SK-N-SH treated with all-trans-retinoic acid at 6 μM for 48 hours (cell line): ENCODE results near the gene PLEKHA3.

Experiments
- BACH2 ChIP-seq: fragments of 250-450 bp; sonication (Bioruptor Pico); IDR thresholded peaks from 2 replicates; pipeline ENCODE4 v1.9.0; 2021; ENCODE audit warnings: mild to moderate bottlenecking, borderline replicate concordance
- CREB5 ChIP-seq: fragments of 250-450 bp; sonication (Bioruptor Pico); IDR thresholded peaks from 2 replicates; pipeline ENCODE4 v1.5.1; 2020; ENCODE audit warnings: low read depth, mild to moderate bottlenecking, moderate library complexity
- ISL1 ChIP-seq: fragments of 250-450 bp; sonication (Bioruptor Pico); IDR thresholded peaks from 2 replicates; pipeline ENCODE4 v2.1.2; 2022; ENCODE audit warnings: mild to moderate bottlenecking, moderate library complexity
- POU6F1 ChIP-seq: fragments of 250-450 bp; sonication (Bioruptor Pico); IDR thresholded peaks from 2 replicates; pipeline ENCODE4 v1.8.0; 2021; ENCODE audit warnings: low read depth, mild to moderate bottlenecking, moderate library complexity, borderline replicate concordance
- PPARA ChIP-seq: fragments of 250-450 bp; sonication (Bioruptor Pico); IDR thresholded peaks from 2 replicates; pipeline ENCODE4 v1.5.0; 2020; ENCODE audit warnings: mild to moderate bottlenecking, borderline replicate concordance
- SNAI2 ChIP-seq: fragments of 250-450 bp; sonication (Bioruptor Pico); IDR thresholded peaks from 2 replicates; pipeline ENCODE4 v1.5.0; 2020; ENCODE audit warnings: mild to moderate bottlenecking, moderate library complexity
- TCF4 ChIP-seq: fragments of 250-450 bp; sonication (Bioruptor Pico); IDR thresholded peaks from 2 replicates; pipeline ENCODE4 v1.8.0; 2021; ENCODE audit warnings: mild to moderate bottlenecking, moderate library complexity, borderline replicate concordance
- ZC3H10 ChIP-seq: fragments of 250-450 bp; sonication (Bioruptor Pico); IDR thresholded peaks from 2 replicates; pipeline ENCODE4 v1.5.1; 2021; ENCODE audit warnings: mild to moderate bottlenecking, moderate library complexity
- ZFP30 ChIP-seq: fragments of 450-650 bp; formaldehyde crosslinking; IDR thresholded peaks from 2 replicates; pipeline ENCODE4 v1.5.0; 2022; ENCODE audit warnings: mild to moderate bottlenecking, moderate library complexity
- ZNF565 ChIP-seq: fragments of 450-650 bp; formaldehyde crosslinking; conservative IDR thresholded peaks from 2 replicates; pipeline ENCODE4 v1.5.0; 2020; ENCODE audit warnings: low read depth, mild to moderate bottlenecking, moderate library complexity
- ZNF70 ChIP-seq: fragments of 450-650 bp; formaldehyde crosslinking; IDR thresholded peaks from 2 replicates; pipeline ENCODE4 v1.5.0; 2020; ENCODE audit warnings: mild to moderate bottlenecking, moderate library complexity
- ZNF8 ChIP-seq: fragments of 450-650 bp; formaldehyde crosslinking; IDR thresholded peaks from 2 replicates; pipeline ENCODE4 v1.5.0; 2020; ENCODE audit warnings: mild to moderate bottlenecking, moderate library complexity
- TF ChIP-seq, protein P1 (sequence below): fragments of 250-450 bp; sonication (Bioruptor Pico); IDR thresholded peaks from 2 replicates; pipeline ENCODE4 v1.8.0; 2020; ENCODE audit warnings: mild to moderate bottlenecking, moderate library complexity, borderline replicate concordance
- TF ChIP-seq, protein P2 (sequence below): fragments of 250-450 bp; sonication (Bioruptor Pico); IDR thresholded peaks from 2 replicates; pipeline ENCODE4 v1.5.1; 2021; ENCODE audit warnings: mild to moderate bottlenecking, moderate library complexity

- TF ChIP-seq ISL1 (no peak), SNAI2 (CRISPR knock-in tag) (no peak), ZNF565 (CRISPR knock-in tag) (no peak), TCF4 (CRISPR knock-in tag) (no peak), ZNF8 (no peak), POU6F1 (CRISPR knock-in tag) (no peak), CREB5 (CRISPR knock-in tag) (no peak), BACH2 (no peak), ZC3H10 (CRISPR knock-in tag) (no peak), ZNF70 (CRISPR knock-in tag) (no peak), PPARA (no peak), ZFP30 (CRISPR knock-in tag) (no peak)
- TF ChIP-seq, protein P1, sequence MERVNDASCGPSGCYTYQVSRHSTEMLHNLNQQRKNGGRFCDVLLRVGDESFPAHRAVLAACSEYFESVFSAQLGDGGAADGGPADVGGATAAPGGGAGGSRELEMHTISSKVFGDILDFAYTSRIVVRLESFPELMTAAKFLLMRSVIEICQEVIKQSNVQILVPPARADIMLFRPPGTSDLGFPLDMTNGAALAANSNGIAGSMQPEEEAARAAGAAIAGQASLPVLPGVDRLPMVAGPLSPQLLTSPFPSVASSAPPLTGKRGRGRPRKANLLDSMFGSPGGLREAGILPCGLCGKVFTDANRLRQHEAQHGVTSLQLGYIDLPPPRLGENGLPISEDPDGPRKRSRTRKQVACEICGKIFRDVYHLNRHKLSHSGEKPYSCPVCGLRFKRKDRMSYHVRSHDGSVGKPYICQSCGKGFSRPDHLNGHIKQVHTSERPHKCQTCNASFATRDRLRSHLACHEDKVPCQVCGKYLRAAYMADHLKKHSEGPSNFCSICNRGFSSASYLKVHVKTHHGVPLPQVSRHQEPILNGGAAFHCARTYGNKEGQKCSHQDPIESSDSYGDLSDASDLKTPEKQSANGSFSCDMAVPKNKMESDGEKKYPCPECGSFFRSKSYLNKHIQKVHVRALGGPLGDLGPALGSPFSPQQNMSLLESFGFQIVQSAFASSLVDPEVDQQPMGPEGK: no peak
- TF ChIP-seq, protein P2, sequence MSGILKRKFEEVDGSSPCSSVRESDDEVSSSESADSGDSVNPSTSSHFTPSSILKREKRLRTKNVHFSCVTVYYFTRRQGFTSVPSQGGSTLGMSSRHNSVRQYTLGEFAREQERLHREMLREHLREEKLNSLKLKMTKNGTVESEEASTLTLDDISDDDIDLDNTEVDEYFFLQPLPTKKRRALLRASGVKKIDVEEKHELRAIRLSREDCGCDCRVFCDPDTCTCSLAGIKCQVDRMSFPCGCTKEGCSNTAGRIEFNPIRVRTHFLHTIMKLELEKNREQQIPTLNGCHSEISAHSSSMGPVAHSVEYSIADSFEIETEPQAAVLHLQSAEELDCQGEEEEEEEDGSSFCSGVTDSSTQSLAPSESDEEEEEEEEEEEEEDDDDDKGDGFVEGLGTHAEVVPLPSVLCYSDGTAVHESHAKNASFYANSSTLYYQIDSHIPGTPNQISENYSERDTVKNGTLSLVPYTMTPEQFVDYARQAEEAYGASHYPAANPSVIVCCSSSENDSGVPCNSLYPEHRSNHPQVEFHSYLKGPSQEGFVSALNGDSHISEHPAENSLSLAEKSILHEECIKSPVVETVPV: no peak
These were observed at the start of gene PLEKHA3 for GRCh38 chr2:178480227-178481181.
